ENCODE data around the gene MATN1. TPM values are rescaled to one million over a fixed set of nuclear protein-coding genes. Genes with fewer than 3 reads are reported as not detected.
A peak's percentile ranks its signal among the peaks of the same experiment; 100 is the strongest.

Gene MATN1
- total RNA-seq, 2 donors from 2014 or later = not detected

- H3K36me3 Mint-ChIP-seq (ENCODE audit: low read depth) = no peaks in the 10 kb centered on the region
- H3K9me3 ChIP-seq (ENCODE audit: control insufficient read depth, low read length) = no peaks in the 10 kb centered on the region
- no peaks in the 10 kb centered on the region for H3K36me3 ChIP-seq (ENCODE audit: control insufficient read depth, insufficient read depth, low read length)
- no peak overlapping the region for H3K9ac ChIP-seq (ENCODE audit: extremely low read depth, low read length, poor library complexity, severe bottlenecking)
- H3K4me1 ChIP-seq (ENCODE audit: control insufficient read depth, insufficient read depth, low read length) = peaks cover 5% of the 10 kb centered on the region
- no peak overlapping the region for H3K4me3 Mint-ChIP-seq
- no peak overlapping the region for H3K27ac ChIP-seq (ENCODE audit: low read depth, low read length)
- WGBS, 2 experiments (ENCODE audit: insufficient coverage in 1 of 2, insufficient read length in 1 of 2) = 83 to 90% methylated on average over 3 to 4 of the region's 4 CpGs
- H3K9me3 Mint-ChIP-seq = no peaks in the 10 kb centered on the region
- H3K27ac Mint-ChIP-seq = peak overlapping the region; percentile 58
- H3K27me3 ChIP-seq (ENCODE audit: control insufficient read depth, insufficient read depth, low read length, poor library complexity, severe bottlenecking) = no peaks in the 10 kb centered on the region
- no peak for DNase-seq
- no peaks in the 10 kb centered on the region for H3K27me3 Mint-ChIP-seq (ENCODE audit: insufficient read depth)
- peaks cover 29% of the 10 kb centered on the region for H3K4me1 Mint-ChIP-seq
- no peak for TF ChIP-seq CTCF (conservative IDR thresholded peaks at IDR 0.05)
- no peak overlapping the region for H3K4me3 ChIP-seq (ENCODE audit: low read length)
These were observed 22.4 kb upstream of the MATN1 start for GRCh38 chr1:30745834-30746208.

GRCh38 chr1:30745156-30745833, 21.9 kb upstream of the MATN1 start:
- Mint-ChIP-seq H3K27me3 (ENCODE audit: insufficient read depth) (no peaks in the 10 kb centered on the region), H3K4me1 (peaks cover 31% of the 10 kb centered on the region), H3K4me3 (no peak overlapping the region), H3K27ac (no peak overlapping the region), H3K9me3 (no peaks in the 10 kb centered on the region), H3K36me3 (ENCODE audit: low read depth) (no peaks in the 10 kb centered on the region)
- Histone ChIP-seq H3K9ac (ENCODE audit: extremely low read depth, low read length, poor library complexity, severe bottlenecking) (no peak overlapping the region), H3K27me3 (ENCODE audit: control insufficient read depth, insufficient read depth, low read length, poor library complexity, severe bottlenecking) (no peaks in the 10 kb centered on the region), H3K4me3 (ENCODE audit: low read length) (no peak overlapping the region), H3K27ac (ENCODE audit: low read depth, low read length) (no peak overlapping the region), H3K4me1 (ENCODE audit: control insufficient read depth, insufficient read depth, low read length) (no peaks in the 10 kb centered on the region), H3K9me3 (ENCODE audit: control insufficient read depth, low read length) (no peaks in the 10 kb centered on the region), H3K36me3 (ENCODE audit: control insufficient read depth, insufficient read depth, low read length) (no peaks in the 10 kb centered on the region)
- no peak for DNase-seq
- TF ChIP-seq CTCF (conservative IDR thresholded peaks at IDR 0.05) = no peak
- 72 to 85% methylated on average over 6 to 14 of the region's 14 CpGs for WGBS, 2 experiments (ENCODE audit: insufficient coverage in 1 of 2, insufficient read length in 1 of 2)

GRCh38 chr1:30744060-30744756, 20.8 kb upstream of the MATN1 start:
- Mint-ChIP-seq H3K4me1 (peaks cover 25% of the 10 kb centered on the region), H3K27ac (no peak overlapping the region), H3K9me3 (no peaks in the 10 kb centered on the region), H3K4me3 (no peak overlapping the region), H3K27me3 (ENCODE audit: insufficient read depth) (no peaks in the 10 kb centered on the region), H3K36me3 (ENCODE audit: low read depth) (no peaks in the 10 kb centered on the region)
- Histone ChIP-seq H3K27ac (ENCODE audit: low read depth, low read length) (no peak overlapping the region), H3K27me3 (ENCODE audit: control insufficient read depth, insufficient read depth, low read length, poor library complexity, severe bottlenecking) (no peaks in the 10 kb centered on the region), H3K4me1 (ENCODE audit: control insufficient read depth, insufficient read depth, low read length) (no peaks in the 10 kb centered on the region), H3K9ac (ENCODE audit: extremely low read depth, low read length, poor library complexity, severe bottlenecking) (no peak overlapping the region), H3K4me3 (ENCODE audit: low read length) (no peak overlapping the region), H3K9me3 (ENCODE audit: control insufficient read depth, low read length) (no peaks in the 10 kb centered on the region), H3K36me3 (ENCODE audit: control insufficient read depth, insufficient read depth, low read length) (no peaks in the 10 kb centered on the region)
- no peak for DNase-seq
- WGBS, 2 experiments (ENCODE audit: insufficient coverage in 1 of 2, insufficient read length in 1 of 2) = 89 to 93% methylated on average over 5 to 7 of the region's 7 CpGs
- TF ChIP-seq CTCF (conservative IDR thresholded peaks at IDR 0.05) = no peak
